NT2/D1 (cell line): ENCODE data around the gene IL1RAP.

Experiments
- YY1 ChIP-seq: IDR thresholded peaks from 2 replicates; pipeline ENCODE4 v1.6.1; 2011; ENCODE audit not compliant: insufficient read length, insufficient read depth
- ZNF274 ChIP-seq: IDR thresholded peaks from 2 replicates; pipeline ENCODE4 v1.6.1; 2011; ENCODE audit warnings: mild to moderate bottlenecking, low read depth, low read length

DNA sequence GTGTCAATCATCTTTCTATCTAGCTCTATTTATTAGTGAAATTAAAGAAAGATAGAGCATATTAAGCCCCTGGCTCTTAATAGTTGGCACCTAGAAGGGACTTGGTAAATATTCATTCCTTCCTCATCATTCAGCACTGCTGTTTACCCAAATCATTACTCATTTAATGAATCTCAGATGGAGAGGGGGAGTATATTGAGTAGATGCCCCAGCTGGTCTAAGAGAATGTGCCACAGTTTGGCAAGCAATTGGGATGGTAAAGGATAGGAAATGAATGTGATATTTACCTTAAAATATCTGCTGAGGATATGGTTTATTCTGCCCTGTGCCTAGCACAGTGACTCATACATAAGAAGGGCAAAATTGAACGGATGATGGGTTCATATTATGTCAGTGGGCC is 6.0 kb downstream of the IL1RAP start:
- TF ChIP-seq YY1 (no peak), ZNF274 (no peak)
